ENCODE data around the gene EML6.

The EML6 gene

DNA sequence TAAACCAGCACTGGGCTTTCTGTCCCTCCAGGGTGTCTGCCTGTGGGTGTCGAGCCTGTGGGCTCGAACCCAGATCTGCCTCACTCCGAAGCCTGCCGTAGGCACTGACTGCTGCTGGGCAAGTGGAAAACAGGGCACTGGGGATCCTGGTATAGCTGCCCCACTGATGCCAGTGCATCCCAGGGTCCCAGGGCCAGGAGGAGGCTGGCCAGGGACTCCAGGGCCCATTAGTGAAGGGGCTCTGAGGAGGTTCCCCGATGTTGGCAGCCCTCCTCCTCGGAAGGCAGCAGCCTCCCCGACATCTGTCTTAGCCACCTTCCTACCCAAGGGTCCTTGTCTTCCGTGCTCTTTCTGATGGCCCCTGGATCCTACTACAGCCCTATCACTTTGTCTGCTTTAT lies 230.7 kb downstream of the EML6 start:
- DNase-seq = no peak

- no peak for DNase-seq
These were observed 231.4 kb downstream of the EML6 start for GRCh38 chr2:54954705-54955357.

GRCh38 chr2:54955358-54956110 lies 232.1 kb downstream of the EML6 start:
- DNase-seq = no peak

- no peak for DNase-seq
These were observed 232.7 kb downstream of the EML6 start for GRCh38 chr2:54956111-54956627.

DNA sequence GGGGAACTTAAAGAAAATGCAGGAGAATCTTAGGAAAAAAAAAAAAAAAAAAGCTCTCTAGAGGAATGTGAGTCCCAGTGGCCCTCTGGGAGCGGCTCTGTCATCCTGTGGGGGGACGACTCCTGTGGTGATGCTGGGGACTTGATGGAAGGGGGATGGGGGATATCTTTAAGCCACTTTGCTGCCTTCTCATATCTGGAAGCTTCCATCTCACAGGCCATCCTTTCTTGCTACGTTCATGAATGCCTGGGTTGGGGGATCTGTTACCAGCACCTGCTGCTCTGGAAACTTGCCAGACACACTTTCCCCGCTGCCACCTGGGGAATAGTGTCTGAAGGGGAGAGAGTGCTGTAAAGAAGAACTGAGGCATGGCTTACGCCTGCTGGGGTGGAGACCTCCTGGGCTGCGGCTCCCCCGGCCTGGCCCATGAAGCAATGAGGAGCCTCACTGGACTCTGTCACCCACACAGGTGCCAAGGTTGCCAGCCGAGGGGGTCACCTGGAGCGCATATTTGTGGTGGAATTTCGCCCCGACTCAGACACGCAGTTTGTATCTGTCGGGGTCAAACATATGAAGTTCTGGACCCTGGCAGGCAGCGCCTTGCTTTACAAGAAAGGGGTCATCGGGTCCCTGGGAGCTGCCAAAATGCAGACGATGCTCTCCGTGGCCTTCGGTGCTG lies 234.0 kb downstream of the EML6 start:
- peak in 1 of 2 experiments; percentile 20 for DNase-seq

DNA sequence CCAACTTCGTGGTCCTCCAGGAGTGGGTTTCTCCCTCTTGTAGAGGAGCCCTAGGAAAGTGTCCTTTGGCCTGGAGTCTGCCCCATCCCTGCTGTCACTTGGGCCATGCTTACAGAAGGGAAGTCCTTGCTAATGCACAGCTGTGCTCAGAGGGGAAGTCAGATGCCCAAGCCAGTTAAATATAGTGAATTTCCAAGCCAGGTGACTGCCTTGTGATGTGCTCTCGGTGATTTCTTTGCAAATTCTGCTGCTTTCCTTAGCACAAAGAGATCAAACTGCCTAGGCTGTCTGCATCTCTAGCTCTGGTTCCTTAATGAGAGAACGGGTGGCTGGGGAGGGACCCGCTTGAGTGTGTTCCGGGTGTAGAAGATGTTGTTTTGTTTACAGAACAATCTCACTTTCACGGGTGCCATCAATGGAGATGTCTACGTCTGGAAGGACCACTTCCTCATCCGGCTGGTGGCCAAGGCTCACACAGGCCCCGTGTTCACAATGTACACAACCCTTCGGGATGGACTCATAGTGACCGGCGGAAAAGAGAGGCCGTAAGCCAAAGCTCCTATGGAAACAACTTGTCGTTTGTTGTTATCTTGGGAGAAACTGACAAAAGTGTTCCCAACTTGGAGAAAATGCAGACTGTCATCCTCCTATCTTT lies 235.4 kb downstream of the EML6 start:
- DNase-seq = no peak

DNA sequence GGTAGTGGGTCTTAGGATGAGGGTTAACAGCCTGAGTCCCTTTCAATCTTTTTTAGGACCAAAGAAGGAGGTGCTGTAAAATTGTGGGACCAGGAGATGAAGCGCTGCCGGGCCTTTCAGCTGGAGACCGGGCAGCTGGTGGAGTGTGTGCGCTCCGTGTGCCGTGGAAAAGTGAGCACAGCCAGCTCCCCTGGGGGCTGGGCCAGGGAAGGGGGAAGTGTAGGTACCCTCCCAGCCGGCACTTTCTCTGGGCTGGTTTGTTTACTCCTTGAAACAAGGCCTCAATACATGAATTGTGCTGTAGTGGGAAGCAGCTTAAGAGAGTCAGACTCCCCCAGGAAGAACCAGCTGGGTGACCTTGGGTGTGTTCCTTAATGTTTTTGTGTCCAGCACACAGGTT lies 236.7 kb downstream of the EML6 start:
- peak in 1 of 2 experiments; percentile 17 for DNase-seq

GRCh38 chr2:54962511-54962910 lies 239.0 kb downstream of the EML6 start:
- no peak for DNase-seq

GRCh38 chr2:54962935-54963440 lies 239.5 kb downstream of the EML6 start:
- DNase-seq = no peak

DNA sequence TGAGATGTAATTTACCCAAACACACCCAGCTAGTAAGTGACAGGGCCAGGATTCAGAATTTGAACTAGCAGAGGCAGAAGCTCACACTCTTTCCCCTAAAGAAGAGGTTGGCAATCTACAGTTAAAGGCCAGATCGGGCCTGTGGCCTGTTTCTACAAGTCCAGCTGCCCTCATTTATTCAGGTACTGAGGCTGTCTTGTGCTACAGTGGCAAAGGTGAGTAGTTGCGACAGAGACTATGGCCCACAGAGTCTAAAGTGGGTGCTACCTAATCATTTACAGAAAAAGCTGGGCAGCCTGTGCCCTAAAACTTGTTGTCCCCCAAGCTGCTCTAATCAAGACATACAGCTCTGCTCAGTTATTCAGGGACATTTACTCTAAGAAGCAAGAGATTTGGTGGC lies 240.0 kb downstream of the EML6 start:
- DNase-seq = no peak

DNA sequence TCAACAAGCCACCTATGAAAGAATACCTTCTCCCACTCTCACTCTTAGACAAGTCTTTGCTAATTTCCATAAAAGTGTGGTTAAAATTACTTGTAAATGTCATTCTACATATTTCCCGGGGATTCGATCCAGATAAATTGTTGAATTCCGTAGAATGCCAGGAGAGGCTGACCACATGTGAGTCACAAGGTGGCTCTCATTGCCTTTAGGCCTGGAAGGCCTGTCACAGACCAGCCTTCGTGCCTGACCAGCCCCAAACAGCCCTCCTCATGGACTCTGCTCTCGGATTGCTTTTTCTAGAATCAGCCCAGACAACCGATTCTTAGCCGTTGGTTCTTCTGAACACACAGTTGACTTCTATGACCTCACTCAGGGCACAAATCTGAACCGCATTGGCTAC lies 240.8 kb downstream of the EML6 start:
- DNase-seq = no peak

DNA sequence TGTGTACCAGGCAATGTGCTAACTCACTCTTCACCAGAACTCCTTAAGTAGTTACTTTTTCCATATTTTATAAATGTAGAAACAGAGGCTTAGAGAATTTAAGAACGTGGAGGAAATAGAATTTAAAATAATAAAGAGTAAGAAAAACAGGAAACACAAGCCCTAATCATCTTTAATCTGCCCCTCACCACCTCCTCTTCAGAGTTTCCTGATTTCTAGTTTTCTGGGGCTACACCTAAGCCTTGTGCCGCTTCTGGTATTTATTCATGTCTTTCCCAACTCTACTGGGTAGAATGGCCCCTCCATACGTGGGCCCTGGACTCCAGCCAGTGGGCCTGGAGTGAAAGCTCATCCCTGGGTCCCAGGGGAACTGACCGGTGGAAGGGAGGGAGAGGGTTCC lies 241.4 kb downstream of the EML6 start:
- DNase-seq = no peak

DNA sequence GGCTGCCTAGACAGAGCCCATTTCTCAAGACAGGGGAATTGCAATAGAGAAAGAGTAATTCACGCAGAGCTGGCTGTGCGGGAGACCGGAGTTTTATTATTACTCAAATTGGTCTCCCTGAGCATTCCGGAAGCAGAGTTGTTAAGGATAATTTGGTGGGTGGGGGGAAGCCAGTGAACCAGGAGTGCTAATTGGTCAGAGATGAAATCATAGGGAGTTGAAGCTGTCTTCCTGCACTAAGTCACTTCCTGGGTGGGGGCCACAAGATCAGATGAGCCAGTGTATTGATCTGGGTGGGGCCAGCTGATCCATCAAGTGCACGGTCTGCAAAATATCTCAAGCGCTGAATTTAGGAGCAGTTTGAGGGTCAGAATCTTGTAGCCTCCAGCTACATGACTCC lies 242.0 kb downstream of the EML6 start:
- no peak for DNase-seq

- peak; percentile 71 to 85 for DNase-seq
These were observed 242.8 kb downstream of the EML6 start for GRCh38 chr2:54966165-54966832.

GRCh38 chr2:54966837-54967236 lies 243.4 kb downstream of the EML6 start:
- DNase-seq = peak in 1 of 2 experiments; percentile 52

DNA sequence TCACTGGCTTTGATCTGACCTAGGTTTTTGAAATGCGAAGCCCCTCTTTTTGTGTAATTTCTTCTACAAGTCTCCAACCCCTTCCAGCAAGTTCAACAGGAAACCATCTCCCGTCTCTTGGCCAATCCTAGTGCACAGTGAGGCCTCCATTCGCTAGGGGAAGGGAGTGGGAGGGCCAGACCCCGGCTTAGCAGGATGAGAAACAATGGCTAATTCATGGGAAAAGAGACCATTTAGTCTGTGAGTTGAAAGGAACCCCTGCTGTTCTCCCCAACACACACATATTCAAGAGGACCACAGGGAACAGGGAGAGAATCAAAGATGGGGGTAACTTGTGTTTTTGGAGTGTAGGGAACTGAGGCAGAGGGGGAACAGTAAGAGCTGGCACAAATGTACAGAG lies 243.8 kb downstream of the EML6 start:
- DNase-seq = no peak

GRCh38 chr2:54967759-54968365 lies 244.4 kb downstream of the EML6 start:
- no peak for DNase-seq

GRCh38 chr2:54968561-54969218 lies 245.2 kb downstream of the EML6 start:
- DNase-seq = peak in 1 of 2 experiments; percentile 48

GRCh38 chr2:54969295-54969939 lies 246.0 kb downstream of the EML6 start:
- no peak for DNase-seq

DNA sequence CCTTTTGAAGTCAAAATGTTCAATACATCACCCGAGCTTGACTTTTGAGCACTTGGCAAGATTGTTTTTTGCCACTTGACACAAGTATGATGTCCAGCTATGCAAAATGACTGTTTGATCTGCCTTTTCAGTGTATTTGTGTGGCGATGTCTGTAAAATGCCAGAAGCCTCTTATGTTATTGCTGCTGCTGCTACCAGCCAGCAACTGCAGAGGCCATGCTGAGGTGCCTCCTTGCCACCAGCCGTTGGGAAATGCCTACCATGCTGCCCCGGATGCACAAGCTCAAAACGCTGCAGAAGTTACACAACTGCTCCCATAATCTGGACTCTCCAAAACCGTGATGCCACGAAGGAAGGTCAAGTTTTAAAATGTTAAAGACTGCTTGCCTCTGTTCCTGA lies 246.5 kb downstream of the EML6 start:
- no peak for DNase-seq

DNA sequence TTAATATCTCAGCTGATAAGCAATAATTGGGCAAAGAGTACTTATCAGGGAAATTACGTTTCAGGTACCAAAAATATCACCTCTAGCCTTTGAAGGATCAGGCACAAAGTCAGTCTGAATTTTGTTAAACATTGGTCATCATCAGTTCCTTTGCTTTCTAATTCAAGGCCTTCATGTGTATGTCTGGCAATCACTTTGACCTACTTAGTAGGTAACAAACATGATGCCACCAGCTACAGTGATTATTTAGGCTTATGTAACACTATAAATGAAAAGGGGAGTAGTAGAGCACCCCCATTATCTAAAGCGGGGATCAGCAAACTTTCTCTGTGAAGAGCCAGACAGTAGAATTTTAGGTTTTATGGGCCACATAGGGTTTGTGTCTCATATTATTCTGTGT lies 251.7 kb downstream of the EML6 start:
- no peak for DNase-seq
